Effector memory CD4-positive, alpha-beta T cell (primary cell): ENCODE results near the gene EDDM3A.
"Not testable (repeated sequence)": the region's sequence is repeated elsewhere in the genome, so short reads cannot be mapped to it uniquely, and the experiment has no call there.

Experiments used
- DNase-seq, 3 donors: peaks; one replicate each; pipeline ENCODE4 v3.0.0-alpha.2; 2020
- H3K27ac ChIP-seq: 2 replicates; pipeline ENCODE4 v1.7.0; 2013; ENCODE audit warnings: mild to moderate bottlenecking, low read length, moderate library complexity; ENCODE audit not compliant: insufficient read depth, poor library complexity, severe bottlenecking
- H3K27me3 ChIP-seq: replicated peaks from 2 replicates; pipeline ENCODE4 v1.7.0; 2013; ENCODE audit warnings: mild to moderate bottlenecking, low read length; ENCODE audit not compliant: insufficient read depth, control insufficient read depth, poor library complexity, severe bottlenecking
- H3K36me3 ChIP-seq: 2 replicates; pipeline ENCODE4 v1.7.0; 2013; ENCODE audit warnings: mild to moderate bottlenecking, low read length, moderate library complexity; ENCODE audit not compliant: control insufficient read depth, insufficient read depth
- H3K4me1 ChIP-seq: 2 replicates; pipeline ENCODE4 v1.7.0; 2013; ENCODE audit warnings: low read length, mild to moderate bottlenecking; ENCODE audit not compliant: control insufficient read depth, insufficient read depth, poor library complexity, severe bottlenecking
- H3K4me3 ChIP-seq: 2 replicates; pipeline ENCODE4 v1.7.0; 2013; ENCODE audit warnings: low read length, low read depth, mild to moderate bottlenecking; ENCODE audit not compliant: insufficient read depth, poor library complexity, severe bottlenecking
- H3K9me3 ChIP-seq: 2 replicates; pipeline ENCODE4 v1.7.0; 2013; ENCODE audit warnings: mild to moderate bottlenecking, low read length, moderate library complexity; ENCODE audit not compliant: control insufficient read depth

The EDDM3A gene

DNA sequence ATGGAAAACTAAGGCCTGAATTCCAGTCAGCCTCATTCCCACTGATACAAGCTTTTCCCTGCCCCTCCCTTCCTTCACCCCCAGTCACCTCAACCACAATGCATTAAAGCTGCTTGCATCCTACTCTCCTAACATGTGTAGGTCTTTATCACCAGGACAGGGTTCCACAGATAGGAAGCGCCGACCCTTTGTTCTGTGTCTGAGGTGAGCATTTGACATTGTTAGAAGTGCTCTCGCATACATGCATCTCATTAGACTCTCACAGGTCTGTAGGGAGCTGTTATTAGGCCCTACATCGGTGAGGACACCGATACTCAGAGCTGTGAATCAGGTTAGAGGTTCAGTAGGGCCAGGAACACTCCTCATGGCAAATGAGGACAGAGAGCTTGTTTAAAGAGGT lies 13.2 kb upstream of the EDDM3A start:
- Histone ChIP-seq H3K4me1 (no peaks in the 10 kb centered on the region), H3K27me3 (no peaks in the 10 kb centered on the region), H3K36me3 (no peaks in the 10 kb centered on the region), H3K9me3 (no peaks in the 10 kb centered on the region), H3K4me3 (no peak overlapping the region), H3K27ac (no peak overlapping the region)
- DNase-seq: no peak

DNA sequence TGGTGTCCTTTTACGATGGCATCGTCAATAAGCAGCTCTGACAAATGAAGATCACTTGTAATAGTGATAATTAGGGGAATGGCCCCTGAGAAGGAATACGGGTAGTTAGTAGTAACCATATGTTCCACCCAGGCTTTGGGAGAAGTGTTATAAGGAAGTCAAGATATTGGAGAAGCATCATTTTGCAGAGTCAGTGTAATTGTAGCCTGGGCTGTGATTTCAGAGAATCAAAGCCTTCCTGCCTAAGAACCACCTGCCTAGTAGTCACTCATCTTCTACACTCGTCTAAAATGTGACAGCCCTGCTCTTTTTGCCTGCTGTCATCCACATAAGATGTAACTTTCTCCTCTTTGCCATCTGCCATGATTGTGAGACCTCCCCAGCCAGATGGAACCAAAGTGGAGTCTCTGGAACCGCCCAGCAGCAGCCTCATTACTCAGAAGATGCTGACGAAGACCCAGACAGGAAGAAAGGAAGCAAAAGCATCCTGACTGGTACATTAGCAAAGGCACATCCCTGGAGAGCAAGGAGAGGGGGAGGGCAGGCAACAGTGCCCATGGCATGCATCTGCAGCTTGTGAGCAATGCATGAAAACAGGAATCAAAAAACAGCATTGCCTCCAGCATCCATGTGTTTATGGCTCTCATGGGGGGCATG lies 12.6 kb upstream of the EDDM3A start:
- H3K27ac ChIP-seq: no peak overlapping the region
- no peaks in the 10 kb centered on the region for H3K9me3 ChIP-seq

DNA sequence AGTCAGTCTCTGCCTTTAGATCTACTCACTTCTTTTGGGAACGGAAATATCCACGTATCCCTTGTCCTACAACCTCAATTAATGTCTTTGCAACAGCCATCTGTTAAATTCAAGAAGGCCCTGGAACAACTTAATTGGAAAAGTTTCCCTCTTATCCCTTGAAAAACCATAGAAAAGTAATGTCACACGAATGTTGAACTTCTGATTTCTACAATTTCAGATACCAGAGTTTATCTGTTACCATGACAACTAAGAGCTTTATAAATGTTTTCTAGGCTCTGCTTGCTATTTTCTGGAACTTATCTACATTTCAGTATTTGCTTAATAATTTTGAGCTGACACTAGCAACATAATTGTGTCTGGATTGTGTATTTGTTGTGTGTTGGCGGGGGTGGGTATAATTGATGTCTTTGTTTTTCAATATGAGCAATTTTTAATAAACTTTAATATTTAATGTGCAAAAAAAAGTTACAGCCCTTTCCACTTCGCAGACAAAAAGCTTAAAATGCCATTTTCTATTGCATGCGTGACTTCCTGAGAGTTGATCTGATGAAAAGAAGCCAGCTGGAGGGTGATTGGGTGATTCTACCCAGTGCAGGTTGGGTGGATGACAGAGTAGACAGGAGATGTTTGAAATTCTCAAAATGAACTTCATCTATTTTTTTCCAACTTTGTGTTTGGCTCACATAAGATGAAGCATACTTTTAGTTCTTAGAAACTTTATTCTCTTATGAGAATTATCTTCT lies 11.8 kb upstream of the EDDM3A start:
- Histone ChIP-seq H3K9me3 (no peaks in the 10 kb centered on the region), H3K4me3 (no peak overlapping the region), H3K27ac (no peak overlapping the region), H3K36me3 (no peaks in the 10 kb centered on the region), H3K27me3 (no peaks in the 10 kb centered on the region), H3K4me1 (no peaks in the 10 kb centered on the region)
- DNase-seq: no peak

More for the DNA sequence above, 12.6 kb upstream of the EDDM3A start:
- H3K36me3 ChIP-seq: no peaks in the 10 kb centered on the region
- no peaks in the 10 kb centered on the region for H3K4me1 ChIP-seq
- no peak overlapping the region for H3K4me3 ChIP-seq
- H3K27me3 ChIP-seq: no peaks in the 10 kb centered on the region
- no peak for DNase-seq

GRCh38 chr14:20734430-20734806 lies 11.3 kb upstream of the EDDM3A start:
- no peaks in the 10 kb centered on the region for H3K27me3 ChIP-seq
- no peaks in the 10 kb centered on the region for H3K4me1 ChIP-seq
- no peaks in the 10 kb centered on the region for H3K36me3 ChIP-seq
- no peak overlapping the region for H3K4me3 ChIP-seq
- DNase-seq: no peak
- no peaks in the 10 kb centered on the region for H3K9me3 ChIP-seq
- H3K27ac ChIP-seq: no peak overlapping the region

GRCh38 chr14:20738292-20738691 lies 7.4 kb upstream of the EDDM3A start:
- H3K36me3 ChIP-seq, H3K4me1 ChIP-seq, DNase-seq, H3K9me3 ChIP-seq, H3K27me3 ChIP-seq, H3K4me3 ChIP-seq, H3K27ac ChIP-seq: not testable (repeated sequence)

GRCh38 chr14:20742132-20742531 lies 3.6 kb upstream of the EDDM3A start:
- DNase-seq: no peak
- H3K9me3 ChIP-seq: no peaks in the 10 kb centered on the region
- H3K27ac ChIP-seq: no peak overlapping the region
- no peaks in the 10 kb centered on the region for H3K27me3 ChIP-seq
- H3K4me3 ChIP-seq: no peak overlapping the region
- H3K4me1 ChIP-seq: no peaks in the 10 kb centered on the region
- H3K36me3 ChIP-seq: no peaks in the 10 kb centered on the region

DNA sequence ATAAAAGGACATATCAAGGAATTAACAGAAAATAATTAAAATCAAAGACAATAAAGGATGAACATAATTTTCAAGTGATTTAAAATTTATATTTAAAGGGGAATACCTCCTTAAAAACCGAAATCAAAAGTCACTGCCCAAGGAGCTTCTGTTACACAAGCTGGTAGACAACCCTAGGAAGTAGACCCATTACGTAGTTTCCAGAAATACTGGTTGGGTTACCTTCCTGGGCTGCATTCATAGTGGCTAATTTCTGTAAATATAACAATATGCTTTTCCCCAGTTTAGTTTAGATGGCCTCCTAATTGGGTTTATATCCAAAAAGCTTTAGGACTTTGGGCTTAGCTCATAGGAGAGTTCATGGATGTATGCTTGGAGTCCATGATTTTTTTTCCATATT lies 2.1 kb upstream of the EDDM3A start:
- Histone ChIP-seq H3K4me1 (no peaks in the 10 kb centered on the region), H3K9me3 (no peaks in the 10 kb centered on the region), H3K4me3 (no peak overlapping the region), H3K27me3 (peaks cover 3% of the 10 kb centered on the region), H3K27ac (no peak overlapping the region), H3K36me3 (no peaks in the 10 kb centered on the region)
- DNase-seq: no peak

DNA sequence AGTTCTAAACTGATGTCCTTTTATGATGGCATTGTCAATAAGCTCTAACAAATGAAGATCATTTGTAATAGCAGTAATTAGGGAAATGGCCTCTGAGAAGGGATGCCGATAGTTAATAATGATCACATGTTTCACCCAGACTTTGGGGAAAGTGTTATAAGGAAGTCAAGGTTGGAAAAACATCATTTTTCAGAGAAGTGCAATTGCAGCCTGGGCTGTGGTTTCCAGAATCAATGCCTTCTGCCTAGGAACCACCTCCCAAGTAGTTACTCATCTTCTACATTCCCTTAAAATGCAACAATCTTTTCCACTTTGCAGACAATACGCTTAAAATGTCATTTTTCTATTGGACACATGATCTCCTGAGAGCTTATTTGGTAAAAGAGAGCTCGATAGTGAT lies 879 bp downstream of the EDDM3A start:
- Histone ChIP-seq H3K4me1 (no peaks in the 10 kb centered on the region), H3K27me3 (peaks cover 3% of the 10 kb centered on the region), H3K9me3 (no peaks in the 10 kb centered on the region), H3K36me3 (no peaks in the 10 kb centered on the region), H3K4me3 (no peak overlapping the region), H3K27ac (no peak overlapping the region)
- no peak for DNase-seq

DNA sequence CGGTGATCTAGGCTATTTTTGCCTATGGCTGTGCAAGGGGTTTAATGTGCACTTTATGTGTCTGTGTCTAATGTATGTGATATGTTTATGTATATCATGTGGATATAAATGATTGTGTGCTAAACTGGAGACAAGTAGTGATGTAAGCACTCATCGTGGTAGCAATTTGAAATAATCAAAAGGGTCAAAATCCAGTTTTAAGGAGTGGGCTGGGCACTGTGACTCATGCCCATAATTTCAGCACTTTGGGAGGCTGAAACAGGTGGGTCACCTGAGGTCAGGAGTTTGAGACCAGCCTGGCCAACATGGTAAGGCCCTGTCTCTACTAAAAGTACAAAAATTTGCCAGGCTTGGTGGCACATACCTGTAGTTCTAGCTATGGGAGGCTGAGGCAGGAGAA lies 2.8 kb downstream of the EDDM3A start:
- H3K9me3 ChIP-seq: peaks cover 8% of the 10 kb centered on the region

DNA sequence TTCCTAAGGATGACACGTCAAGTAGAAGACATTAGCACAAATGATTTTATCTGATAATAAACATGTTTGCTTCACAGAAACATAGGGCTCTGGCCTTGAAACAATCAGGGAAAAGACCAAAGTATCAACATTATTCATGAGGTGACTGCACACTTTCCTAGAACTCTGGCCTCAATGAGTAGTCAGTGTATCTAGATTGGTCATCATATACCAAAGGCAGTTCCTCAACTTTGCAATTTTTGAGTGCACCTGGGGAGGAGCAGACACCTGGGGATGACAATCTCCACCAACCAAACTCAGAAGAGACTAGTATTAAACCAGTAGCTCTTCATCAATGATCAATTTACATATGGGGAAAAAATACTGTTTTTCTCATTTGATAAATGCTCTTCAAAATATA lies 4.5 kb downstream of the EDDM3A start:
- no peak for DNase-seq
- no peaks in the 10 kb centered on the region for H3K4me1 ChIP-seq
- no peak overlapping the region for H3K4me3 ChIP-seq
- no peak overlapping the region for H3K27ac ChIP-seq
- H3K36me3 ChIP-seq: no peaks in the 10 kb centered on the region
- peaks cover 8% of the 10 kb centered on the region for H3K9me3 ChIP-seq
- peaks cover 3% of the 10 kb centered on the region for H3K27me3 ChIP-seq

More for the DNA sequence above, 2.8 kb downstream of the EDDM3A start:
- H3K27ac ChIP-seq: no peak overlapping the region
- no peak overlapping the region for H3K4me3 ChIP-seq
- peaks cover 3% of the 10 kb centered on the region for H3K27me3 ChIP-seq
- DNase-seq: no peak
- H3K36me3 ChIP-seq: no peaks in the 10 kb centered on the region
- no peaks in the 10 kb centered on the region for H3K4me1 ChIP-seq
